SK-N-SH (cell line): Measurements from ENCODE around the gene DENND1A. TPM values are rescaled to one million over a fixed set of nuclear protein-coding genes. Genes with fewer than 3 reads are reported as not detected.

Experiments
- CTCF ChIA-PET: fragments of 300-600, 350-600 bp; formaldehyde crosslinking; extraction: SDS; loops from one replicate; lab custom pipeline; 2021; lab: Yijun Ruan, JAX
- POLR2A ChIA-PET: fragments of 350-600 bp; sonication (Branson Sonifier 250); formaldehyde crosslinking; extraction: SDS; loops from one replicate; lab custom pipeline; 2020; ENCODE audit warnings: antibody characterized with exemption, inconsistent platforms; lab: Yijun Ruan, JAX
- DNase-seq: peaks from one replicate; pipeline ENCODE4 v3.0.0; 2012
- H2AFZ ChIP-seq: fragments of 200-600 bp; sonication (generic); 2 replicates; pipeline ENCODE4 v1.8.1; 2016; ENCODE audit warnings: antibody characterized with exemption, mild to moderate bottlenecking, low read depth
- H3F3A ChIP-seq: fragments of 200-600 bp; sonication (generic); replicated peaks from 2 replicates; pipeline ENCODE3; 2016; ENCODE audit warnings: antibody characterized with exemption, mild to moderate bottlenecking; ENCODE audit not compliant: insufficient read depth
- H3K27ac ChIP-seq, 2 experiments: fragments of 200-500 bp in 1 of 2; fragments of 200-600 bp in 1 of 2; sonication (Bioruptor generic) in 1 of 2; sonication (generic), shearing (Covaris generic) in 1 of 2; 2 replicates each; pipeline versions ENCODE4 v1.5.1 to v1.6.1; 2014 to 2016; ENCODE audit warnings: low read depth in 2 of 2, inconsistent platforms in 1 of 2, low read length in 1 of 2, mild to moderate bottlenecking in 1 of 2, mixed read lengths in 1 of 2
- H3K27me3 ChIP-seq: fragments of 200-600 bp; sonication (generic), shearing (Covaris generic); 2 replicates; pipeline ENCODE4 v1.6.1; 2016; ENCODE audit warnings: mixed run types; ENCODE audit not compliant: insufficient read depth
- H3K36me3 ChIP-seq, 2 experiments: fragments of 200-500 bp in 1 of 2; fragments of 200-600 bp in 1 of 2; sonication (Bioruptor generic) in 1 of 2; sonication (generic) in 1 of 2; replicated peaks in 1 of 2; 2 replicates each; pipeline versions ENCODE3 to v1.5.1; 2014 to 2016; ENCODE audit warnings: low read length in 1 of 2, mild to moderate bottlenecking in 1 of 2; ENCODE audit not compliant: insufficient read depth in 2 of 2, control insufficient read depth in 1 of 2
- H3K4me1 ChIP-seq, 2 experiments: fragments of 200-500 bp in 1 of 2; fragments of 200-600 bp in 1 of 2; sonication (Bioruptor generic) in 1 of 2; sonication (generic), shearing (Covaris generic) in 1 of 2; 2 replicates each; pipeline versions ENCODE4 v1.5.1 to v1.6.1; 2014 to 2016; ENCODE audit warnings: low read depth in 1 of 2, low read length in 1 of 2, mixed run types in 1 of 2; ENCODE audit not compliant: insufficient read depth in 2 of 2, control insufficient read depth in 1 of 2
- H3K4me2 ChIP-seq: fragments of 200-600 bp; sonication (generic), shearing (Covaris generic); 2 replicates; pipeline ENCODE4 v1.6.1; 2017; ENCODE audit warnings: mixed run types
- H3K4me3 ChIP-seq, 2 experiments: fragments of 200-500 bp in 1 of 2; fragments of 200-600 bp in 1 of 2; sonication (Bioruptor generic) in 1 of 2; sonication (generic), shearing (Covaris generic) in 1 of 2; 2 replicates each; pipeline versions ENCODE4 v1.5.1 to v1.8.1; 2014 to 2016; ENCODE audit warnings: low read depth in 2 of 2, inconsistent platforms in 1 of 2, low read length in 1 of 2, mild to moderate bottlenecking in 1 of 2, mixed read lengths in 1 of 2, moderate library complexity in 1 of 2
- H3K79me2 ChIP-seq: fragments of 200-600 bp; sonication (generic); 2 replicates; pipeline ENCODE4 v1.8.1; 2017; ENCODE audit warnings: mild to moderate bottlenecking; ENCODE audit not compliant: insufficient read depth
- H3K9ac ChIP-seq: fragments of 200-600 bp; sonication (generic); 2 replicates; pipeline ENCODE4 v1.6.1; 2017; ENCODE audit warnings: mixed run types
- H3K9me2 ChIP-seq: fragments of 200-600 bp; sonication (generic); 2 replicates; pipeline ENCODE4 v1.6.1; 2017; ENCODE audit warnings: mixed run types
- H3K9me3 ChIP-seq: fragments of 200-600 bp; sonication (generic); 2 replicates; pipeline ENCODE4 v1.6.1; 2017; ENCODE audit warnings: mixed run types, mild to moderate bottlenecking, moderate library complexity
- H4K20me1 ChIP-seq: fragments of 200-600 bp; sonication (generic); 2 replicates; pipeline ENCODE4 v1.6.1; 2017; ENCODE audit warnings: mild to moderate bottlenecking, mixed run types; ENCODE audit not compliant: insufficient read depth
- CHD2 ChIP-seq: fragments of 150-350 bp; IDR thresholded peaks from 2 replicates; pipeline ENCODE4 v1.6.1; 2018; ENCODE audit warnings: low read length; ENCODE audit not compliant: partially characterized antibody
- EP300 ChIP-seq, 2 experiments: IDR thresholded peaks; 2 replicates each; pipeline versions ENCODE4 v1.4.0 to v1.6.1; 2012; ENCODE audit warnings: borderline replicate concordance in 1 of 2, low read depth in 1 of 2, low read length in 1 of 2
- EZH2phosphoT487 ChIP-seq: fragments of 200-600 bp; sonication (generic); IDR thresholded peaks from 2 replicates; pipeline ENCODE4 v1.6.1; 2017; ENCODE audit warnings: low read depth, mixed run types, mild to moderate bottlenecking, antibody characterized with exemption, moderate library complexity, borderline replicate concordance
- FOXJ3 ChIP-seq: sonication (generic); formaldehyde crosslinking; IDR thresholded peaks from 2 replicates; pipeline ENCODE4 v1.5.1; 2020; ENCODE audit warnings: mild to moderate bottlenecking, missing genetic modification reagents
- GABPA ChIP-seq: IDR thresholded peaks from 2 replicates; pipeline ENCODE4 v1.4.0; 2012; ENCODE audit warnings: low read depth, mild to moderate bottlenecking
- GATA2 ChIP-seq: sonication (generic); formaldehyde crosslinking; IDR thresholded peaks from 2 replicates; pipeline ENCODE4 v1.5.0; 2020; ENCODE audit warnings: mild to moderate bottlenecking, missing genetic modification reagents
- MEF2A ChIP-seq: IDR thresholded peaks from 2 replicates; pipeline ENCODE4 v1.4.0; 2012; ENCODE audit warnings: low read depth, borderline replicate concordance
- MXI1 ChIP-seq: IDR thresholded peaks from 2 replicates; pipeline ENCODE4 v1.6.1; 2012; ENCODE audit warnings: mild to moderate bottlenecking, low read depth, low read length, improper control_type of control experiment
- NFIC ChIP-seq: IDR thresholded peaks from 2 replicates; pipeline ENCODE4 v1.4.0; 2012; ENCODE audit warnings: borderline replicate concordance
- RAD21 ChIP-seq: IDR thresholded peaks from 2 replicates; pipeline ENCODE4 v1.6.1; 2012; ENCODE audit warnings: mild to moderate bottlenecking, low read length
- RFX5 ChIP-seq: IDR thresholded peaks from 2 replicates; pipeline ENCODE4 v1.6.1; 2012; ENCODE audit warnings: mild to moderate bottlenecking, improper control_type of control experiment, low read length
- RXRA ChIP-seq: IDR thresholded peaks from 2 replicates; pipeline ENCODE4 v1.4.0; 2012; ENCODE audit warnings: low read depth, mild to moderate bottlenecking, borderline replicate concordance
- YY1 ChIP-seq: IDR thresholded peaks from 2 replicates; pipeline ENCODE4 v1.4.0; 2012; ENCODE audit warnings: low read depth, mild to moderate bottlenecking
- WGBS: methylation state at CpG from one replicate; pipeline ENCODE4 v1.1.6; 2017; ENCODE audit warnings: low lambda C conversion rate; 5-methylcytosine and 5-hydroxymethylcytosine counted together
- polyA plus RNA-seq, 3 experiments: library from polyadenylated mRNA; depleted of rRNA; stranded (reverse); fragments of >200 nt; gene quantifications; 2 replicates each; pipeline ENCODE4 v1.2.3, GENCODE V29; 2012
- TF ChIP-seq, protein P1 (sequence below): IDR thresholded peaks from 2 replicates; pipeline ENCODE4 v1.4.0; 2012; ENCODE audit warnings: low read depth, borderline replicate concordance

Gene DENND1A
- polyA plus RNA-seq, 1 of the 3 experiments (the other 2 are of a cell fraction), result 25.4 TPM

DNA sequence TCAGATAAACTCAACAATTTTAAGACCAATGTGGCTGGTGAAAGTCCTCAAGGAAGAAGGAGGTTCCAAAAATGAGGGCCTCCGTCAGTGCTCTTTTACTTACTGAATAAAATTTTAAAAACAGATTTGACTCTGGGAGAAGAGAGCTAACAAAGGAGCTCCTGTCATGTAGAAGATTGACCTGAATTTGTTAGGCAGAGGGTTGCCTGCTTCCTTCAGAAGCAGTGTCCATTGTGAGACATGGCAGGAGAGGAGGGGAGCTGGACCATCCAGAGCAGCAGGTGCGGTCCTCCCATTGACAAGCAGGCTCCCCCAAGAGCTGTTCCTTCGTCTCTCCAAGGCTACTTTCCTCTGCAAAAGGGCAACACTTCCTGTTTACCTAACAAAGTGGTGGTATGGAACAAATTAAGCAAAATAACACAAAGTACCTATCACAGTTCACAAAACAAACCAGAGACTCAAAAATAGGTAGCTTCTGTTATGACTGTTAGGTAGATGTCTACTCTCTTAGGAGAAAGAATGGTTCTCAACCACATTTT lies 238.1 kb downstream of the DENND1A start:
- H4K20me1 ChIP-seq, result no peaks in the 10 kb centered on the region
- no peaks in the 10 kb centered on the region for H3K9me3 ChIP-seq
- no peak for TF ChIP-seq FOXJ3 (CRISPR knock-in tag)
- TF ChIP-seq, all 33 proteins: peak for 0
- H3K79me2 ChIP-seq, result no peaks in the 10 kb centered on the region
- H2AFZ ChIP-seq, result no peak overlapping the region
- WGBS, result 94% methylated on average over 3 of the region's 3 CpGs
- no peaks in the 10 kb centered on the region for H3K27me3 ChIP-seq
- no peaks in the 10 kb centered on the region for H3F3A ChIP-seq
- H3K27ac ChIP-seq, result no peak overlapping the region
- no peak overlapping the region for H3K9ac ChIP-seq
- no peak overlapping the region for H3K4me3 ChIP-seq
- H3K36me3 ChIP-seq, result no peaks in the 10 kb centered on the region
- H3K4me1 ChIP-seq, result no peaks in the 10 kb centered on the region; a peak in 1 of 4 replicates
- DNase-seq, result no peak
- CTCF ChIA-PET, result interaction anchor here (0.7 to 1.2 kb wide), 2 partner anchors 9 to 15 kb away, joined by 3 read pairs; no protein-coding TSS in a partner anchor
- POLR2A ChIA-PET, result no interaction called here
- H3K4me2 ChIP-seq, result no peak overlapping the region
- H3K9me2 ChIP-seq, result no peaks in the 10 kb centered on the region

DNA sequence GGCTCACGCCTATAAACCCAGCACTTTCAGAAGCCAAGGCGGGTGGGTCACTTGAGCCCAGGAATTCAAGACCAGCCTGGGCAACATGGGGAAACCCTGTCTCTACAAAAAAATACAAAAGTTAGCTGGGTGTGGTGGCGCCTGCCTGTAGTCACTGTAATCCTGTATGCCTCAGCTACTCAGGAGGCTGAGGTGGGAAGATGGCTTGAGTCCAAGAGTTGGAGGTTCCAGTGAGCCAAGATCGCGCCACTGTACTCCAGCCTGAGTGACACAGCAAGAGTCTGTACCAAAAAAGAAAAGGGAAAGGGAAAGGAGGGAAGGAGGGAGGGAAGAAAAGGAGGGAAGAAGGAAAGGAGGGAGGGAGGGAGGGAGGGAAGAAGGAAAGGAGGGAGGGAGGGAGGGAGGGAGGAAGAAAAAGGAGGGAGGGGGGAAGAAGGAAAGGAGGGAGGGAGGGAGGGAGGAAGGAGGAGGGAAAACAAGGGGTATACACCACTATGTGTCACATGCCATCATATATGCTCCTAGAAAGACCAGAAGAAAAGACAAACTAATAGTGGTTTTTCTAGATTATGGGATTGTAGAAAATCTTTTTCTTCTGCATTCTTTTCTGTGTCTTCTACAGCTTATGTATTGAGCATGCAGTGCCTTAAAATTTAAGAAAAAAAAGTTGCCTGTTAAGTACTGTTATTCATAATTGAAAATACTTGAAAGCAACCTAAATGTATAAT lies 240.1 kb downstream of the DENND1A start:
- POLR2A ChIA-PET, result no interaction called here
- no peak overlapping the region for H3K27ac ChIP-seq
- H3K27me3 ChIP-seq, result no peaks in the 10 kb centered on the region
- no peak overlapping the region for H2AFZ ChIP-seq
- H3K36me3 ChIP-seq, result no peaks in the 10 kb centered on the region
- DNase-seq, result no peak
- no peak overlapping the region for H3K9ac ChIP-seq
- H3F3A ChIP-seq, result no peaks in the 10 kb centered on the region
- no peak overlapping the region for H3K4me2 ChIP-seq
- H4K20me1 ChIP-seq, result no peaks in the 10 kb centered on the region
- no peaks in the 10 kb centered on the region for H3K79me2 ChIP-seq
- 95% methylated on average over 5 of the region's 5 CpGs for WGBS
- H3K4me1 ChIP-seq, result no peaks in the 10 kb centered on the region; a peak in 2 of 4 replicates
- no peaks in the 10 kb centered on the region for H3K9me2 ChIP-seq
- no peaks in the 10 kb centered on the region for H3K9me3 ChIP-seq
- CTCF ChIA-PET, result no interaction called here
- H3K4me3 ChIP-seq, result no peak overlapping the region
- no peak for TF ChIP-seq EP300 (IDR thresholded peaks at IDR 0.05; ENCODE audit: borderline replicate concordance in 1 of 2, low read depth in 1 of 2, low read length in 1 of 2)

DNA sequence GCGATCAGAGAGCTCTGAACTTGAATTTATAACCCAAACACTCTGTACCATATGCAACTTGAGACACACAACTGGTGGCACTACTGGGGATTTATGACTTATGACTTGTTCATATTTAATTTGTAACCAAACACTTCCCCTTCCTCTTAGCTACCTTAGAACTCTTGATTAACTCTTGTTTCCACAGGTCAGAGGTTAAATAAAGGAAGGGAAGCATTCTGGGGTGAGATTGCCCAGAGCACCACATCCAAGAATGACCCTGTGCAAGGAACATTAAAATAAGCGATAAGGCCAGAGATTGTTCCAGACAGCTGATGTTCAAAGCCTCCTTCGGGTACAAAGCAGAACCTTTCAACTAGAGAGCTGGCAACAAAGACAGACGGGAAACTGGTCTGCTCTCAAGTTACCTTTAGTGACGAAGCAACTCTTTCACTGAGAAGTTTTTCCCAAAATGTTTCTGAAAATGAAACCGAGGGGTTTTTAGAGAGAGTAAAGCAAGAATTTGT lies 242.6 kb downstream of the DENND1A start:
- no peaks in the 10 kb centered on the region for H3K9me3 ChIP-seq
- H3F3A ChIP-seq, result no peaks in the 10 kb centered on the region
- no peaks in the 10 kb centered on the region for H3K36me3 ChIP-seq
- H3K4me2 ChIP-seq, result no peak overlapping the region
- H3K9ac ChIP-seq, result no peak overlapping the region
- TF ChIP-seq, protein P1, sequence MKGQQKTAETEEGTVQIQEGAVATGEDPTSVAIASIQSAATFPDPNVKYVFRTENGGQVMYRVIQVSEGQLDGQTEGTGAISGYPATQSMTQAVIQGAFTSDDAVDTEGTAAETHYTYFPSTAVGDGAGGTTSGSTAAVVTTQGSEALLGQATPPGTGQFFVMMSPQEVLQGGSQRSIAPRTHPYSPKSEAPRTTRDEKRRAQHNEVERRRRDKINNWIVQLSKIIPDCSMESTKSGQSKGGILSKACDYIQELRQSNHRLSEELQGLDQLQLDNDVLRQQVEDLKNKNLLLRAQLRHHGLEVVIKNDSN, result no peak
- no peak for TF ChIP-seq MXI1
- TF ChIP-seq RAD21, result no peak
- no peak for TF ChIP-seq RFX5
- no peak for TF ChIP-seq RXRA
- TF ChIP-seq NFIC, result no peak
- no peak for TF ChIP-seq GABPA
- no peak for TF ChIP-seq CHD2
- no peak for TF ChIP-seq YY1
- TF ChIP-seq MEF2A, result no peak
- no peak for TF ChIP-seq GATA2 (CRISPR knock-in tag)
- no peak for TF ChIP-seq EZH2phosphoT487
- H3K4me3 ChIP-seq, result no peak overlapping the region
- no peaks in the 10 kb centered on the region for H3K9me2 ChIP-seq
- no peaks in the 10 kb centered on the region for H3K79me2 ChIP-seq
- 92% methylated on average over 6 of the region's 6 CpGs for WGBS
- ChIA-PET POLR2A (no interaction called here), CTCF (interaction anchor here (0.7 to 1.2 kb wide), 2 partner anchors 24 to 103 kb away, joined by 3 read pairs; no protein-coding TSS in a partner anchor)
- no peaks in the 10 kb centered on the region for H3K27me3 ChIP-seq
- DNase-seq, result no peak
- H3K27ac ChIP-seq, result no peak overlapping the region
- H4K20me1 ChIP-seq, result no peaks in the 10 kb centered on the region
- H3K4me1 ChIP-seq, result no peaks in the 10 kb centered on the region; a peak in 2 of 4 replicates
- no peak overlapping the region for H2AFZ ChIP-seq
